Measurements from ENCODE around the gene SELENOK.
A peak's percentile ranks its signal among the peaks of the same experiment; 100 is the strongest.

GRCh38 chr3:53845103-53845880, 46.4 kb downstream of the SELENOK start:
- TF ChIP-seq CTCF (IDR thresholded peaks at IDR 0.05) = peak; percentile 47
- no peak for TF ChIP-seq EZH2 (IDR thresholded peaks at IDR 0.05)
